Naive thymus-derived CD4-positive, alpha-beta T cell (primary cell): ENCODE measurements around the gene ERGIC1. TPM values are rescaled to one million over a fixed set of nuclear protein-coding genes. Genes with fewer than 3 reads are reported as not detected.

Source experiments
- ATAC-seq: fragments of 150-1000 bp; cut with Tn5 transposase; 2 replicates; pipeline ENCODE4 v1.10.0; 2021; ENCODE audit warnings: mild to moderate bottlenecking, moderate library complexity
- CTCF ChIA-PET: fragments of 350-600 bp; sonication (Branson Sonifier 250); formaldehyde crosslinking; loops from one replicate; lab custom pipeline; 2021; ENCODE audit warnings: antibody characterized with exemption; lab: Charles Lee
- POLR2A ChIA-PET: fragments of 350-600 bp; sonication (Branson Sonifier 250); formaldehyde crosslinking; loops from one replicate; lab custom pipeline; 2021; ENCODE audit warnings: antibody characterized with exemption, inconsistent platforms; lab: Charles Lee
- DNase-seq, 9 donors: peaks; one replicate each; pipeline versions ENCODE4 v3.0.0 to v3.0.0-alpha.2; 2020 to 2022; ENCODE audit warnings: mixed read lengths in 1 of 9
- H3K27ac ChIP-seq: one replicate; pipeline ENCODE4 v1.7.0; 2013; ENCODE audit warnings: mild to moderate bottlenecking, low read depth, low read length, moderate library complexity
- H3K27me3 ChIP-seq, 2 donors: one replicate each; pipeline ENCODE4 v1.7.0; 2013; ENCODE audit warnings: low read length in 2 of 2, mild to moderate bottlenecking in 2 of 2, moderate library complexity in 2 of 2; ENCODE audit not compliant: control insufficient read depth in 2 of 2, insufficient read depth in 2 of 2
- H3K36me3 ChIP-seq, 3 experiments: 1 replicate in 2 of 3; 2 replicates in 1 of 3; pipeline ENCODE4 v1.7.0; 2013; ENCODE audit warnings: low read length in 3 of 3, mild to moderate bottlenecking in 3 of 3, moderate library complexity in 1 of 3; ENCODE audit not compliant: insufficient read depth in 3 of 3, control insufficient read depth in 2 of 3
- H3K4me1 ChIP-seq, 2 donors: one replicate each; pipeline ENCODE4 v1.7.0; 2013; ENCODE audit warnings: low read length in 2 of 2, mild to moderate bottlenecking in 2 of 2, moderate library complexity in 1 of 2; ENCODE audit not compliant: control insufficient read depth in 2 of 2, insufficient read depth in 2 of 2
- H3K4me3 ChIP-seq: 2 replicates; pipeline ENCODE4 v1.7.0; 2013; ENCODE audit warnings: mild to moderate bottlenecking, low read length
- H3K9me3 ChIP-seq, 3 experiments: 1 replicate in 2 of 3; 2 replicates in 1 of 3; pipeline ENCODE4 v1.7.0; 2013; ENCODE audit warnings: low read length in 3 of 3; ENCODE audit not compliant: control insufficient read depth in 2 of 3
- H3K27ac Mint-ChIP-seq, 9 donors: one replicate each; pipeline ENCODE4 v1.8.0; 2020 to 2022; ENCODE audit warnings: mixed read lengths in 9 of 9, mild to moderate bottlenecking in 8 of 9, moderate library complexity in 5 of 9, inconsistent platforms in 2 of 9
- H3K27me3 Mint-ChIP-seq, 5 donors: one replicate each; pipeline ENCODE4 v1.8.0; 2021 to 2022; ENCODE audit warnings: mixed read lengths in 5 of 5, mild to moderate bottlenecking in 1 of 5
- H3K36me3 Mint-ChIP-seq, 5 donors: one replicate each; pipeline ENCODE4 v1.8.0; 2020 to 2022; ENCODE audit warnings: mixed read lengths in 5 of 5, mild to moderate bottlenecking in 3 of 5, inconsistent platforms in 1 of 5
- H3K4me1 Mint-ChIP-seq, 7 donors: one replicate each; pipeline ENCODE4 v1.8.0; 2020 to 2022; ENCODE audit warnings: mixed read lengths in 7 of 7, mild to moderate bottlenecking in 3 of 7, inconsistent platforms in 1 of 7
- H3K4me3 Mint-ChIP-seq, 10 donors: one replicate each; pipeline ENCODE4 v1.8.0; 2020 to 2022; ENCODE audit warnings: mild to moderate bottlenecking in 10 of 10, mixed read lengths in 10 of 10, moderate library complexity in 6 of 10, inconsistent platforms in 2 of 10
- H3K9me3 Mint-ChIP-seq, 11 donors: one replicate each; pipeline ENCODE4 v1.8.0; 2020 to 2022; ENCODE audit warnings: mixed read lengths in 11 of 11, mild to moderate bottlenecking in 4 of 11, inconsistent platforms in 1 of 11, moderate library complexity in 1 of 11
- intact Hi-C, 2 donors: fragments of 100-400 bp; cut with micrococcal nuclease; formaldehyde crosslinking; loops; one replicate each; pipeline ENCODE4 v1.15.1; 2023
- polyA plus RNA-seq, 2 donors: library from polyadenylated mRNA; unstranded; fragments of 300-500 nt; fragmentation: Illumina TruSeq; gene quantifications; one replicate each; pipeline ENCODE4 v1.2.3, GENCODE V29; 2021
- total RNA-seq, 6 experiments: library from RNA in 5 of 6; stranded (reverse) in 5 of 6; gene quantifications; 1 replicate in 5 of 6; 2 replicates in 1 of 6; pipeline ENCODE4 v1.2.3 and lab custom pipeline; 2021 to 2026

The ERGIC1 gene
- total and polyA plus RNA-seq, 7 experiments from 2014 or later: 18.3 to 71.3 (median 50.0) TPM

GRCh38 chr5:172899436-172899835, 65.4 kb downstream of the ERGIC1 start:
- Histone ChIP-seq H3K27ac (no peak overlapping the region), H3K36me3 (peaks cover 0 to 58% (median 0%) of the 10 kb centered on the region in 3 experiments), H3K4me1 (no peaks in the 10 kb centered on the region), H3K9me3 (no peaks in the 10 kb centered on the region), H3K27me3 (no peaks in the 10 kb centered on the region), H3K4me3 (no peak overlapping the region)
- ATAC-seq (no peak), DNase-seq (no peak)
- Mint-ChIP-seq H3K27ac (no peak overlapping the region), H3K36me3 (peaks cover 0 to 40% (median 7%) of the 10 kb centered on the region in 5 donors), H3K9me3 (no peaks in the 10 kb centered on the region), H3K4me1 (peaks cover 0 to 9% (median 4%) of the 10 kb centered on the region in 7 donors), H3K4me3 (no peak overlapping the region), H3K27me3 (no peaks in the 10 kb centered on the region)
- CTCF ChIA-PET: interaction anchor here (0.7 kb wide), 1 partner anchor 183 kb away, joined by 3 read pairs; no protein-coding TSS in a partner anchor
- POLR2A ChIA-PET: no interaction called here
- intact Hi-C loops: no loop called here

GRCh38 chr5:172901012-172901780, 67.1 kb downstream of the ERGIC1 start:
- Histone ChIP-seq H3K36me3 (peaks cover 0 to 67% (median 0%) of the 10 kb centered on the region in 3 experiments), H3K4me3 (no peak overlapping the region), H3K9me3 (no peaks in the 10 kb centered on the region), H3K27me3 (no peaks in the 10 kb centered on the region), H3K27ac (no peak overlapping the region), H3K4me1 (no peaks in the 10 kb centered on the region)
- Mint-ChIP-seq H3K27ac (no peak overlapping the region), H3K36me3 (peaks cover 0 to 50% (median 7%) of the 10 kb centered on the region in 5 donors), H3K27me3 (no peaks in the 10 kb centered on the region), H3K4me3 (no peak overlapping the region), H3K9me3 (no peaks in the 10 kb centered on the region), H3K4me1 (peaks cover 0 to 8% (median 4%) of the 10 kb centered on the region in 7 donors)
- peak; percentile 54 for ATAC-seq
- ChIA-PET POLR2A (interaction anchor here (0.7 kb wide), 1 partner anchor 67 kb away, joined by 3 read pairs; no protein-coding TSS in a partner anchor), CTCF (no interaction called here)
- intact Hi-C loops: no loop called here
- DNase-seq: no peak

GRCh38 chr5:172901788-172902496, 67.9 kb downstream of the ERGIC1 start:
- Mint-ChIP-seq H3K27me3 (no peaks in the 10 kb centered on the region), H3K27ac (no peak overlapping the region), H3K4me1 (peaks cover 0 to 6% (median 4%) of the 10 kb centered on the region in 7 donors), H3K4me3 (no peak overlapping the region), H3K9me3 (no peaks in the 10 kb centered on the region), H3K36me3 (peaks cover 0 to 48% (median 4%) of the 10 kb centered on the region in 5 donors)
- ATAC-seq (no peak), DNase-seq (no peak)
- H3K4me3 ChIP-seq: no peak overlapping the region
- H3K27me3 ChIP-seq: no peaks in the 10 kb centered on the region
- H3K36me3 ChIP-seq: peaks cover 0 to 64% (median 0%) of the 10 kb centered on the region in 3 experiments
- H3K27ac ChIP-seq: no peak overlapping the region
- ChIA-PET POLR2A (interaction anchor here (0.7 kb wide), 1 partner anchor 66 kb away, joined by 3 read pairs; no protein-coding TSS in a partner anchor), CTCF (no interaction called here)
- intact Hi-C loops: no loop called here
- no peaks in the 10 kb centered on the region for H3K4me1 ChIP-seq
- no peaks in the 10 kb centered on the region for H3K9me3 ChIP-seq

- DNase-seq: no peak
- CTCF ChIA-PET: no interaction called here
These were observed 68.7 kb downstream of the ERGIC1 start for GRCh38 chr5:172902497-172903472.

GRCh38 chr5:172903790-172904189, 69.7 kb downstream of the ERGIC1 start:
- H3K4me3 Mint-ChIP-seq: no peak overlapping the region
- Histone ChIP-seq H3K4me3 (no peak overlapping the region), H3K9me3 (no peaks in the 10 kb centered on the region), H3K27ac (no peak overlapping the region), H3K36me3 (peaks cover 0 to 47% (median 0%) of the 10 kb centered on the region in 3 experiments), H3K4me1 (no peaks in the 10 kb centered on the region), H3K27me3 (no peaks in the 10 kb centered on the region)
- peaks cover 0 to 4% (median 0%) of the 10 kb centered on the region in 7 donors for H3K4me1 Mint-ChIP-seq
- H3K27me3 Mint-ChIP-seq: no peaks in the 10 kb centered on the region
- no peaks in the 10 kb centered on the region for H3K9me3 Mint-ChIP-seq
- H3K27ac Mint-ChIP-seq: peak overlapping the region in 3 of 9 donors; percentile 9 to 37 (median 22)
- POLR2A ChIA-PET: no interaction called here
- CTCF ChIA-PET: no interaction called here
- H3K36me3 Mint-ChIP-seq: peaks cover 0 to 31% (median 3%) of the 10 kb centered on the region in 5 donors
- intact Hi-C loops: no loop called here
- no peak for ATAC-seq
- DNase-seq: no peak

More at GRCh38 chr5:172902497-172903472, 68.7 kb downstream of the ERGIC1 start:
- Histone ChIP-seq H3K27ac (no peak overlapping the region), H3K27me3 (no peaks in the 10 kb centered on the region), H3K9me3 (no peaks in the 10 kb centered on the region), H3K36me3 (peaks cover 0 to 57% (median 0%) of the 10 kb centered on the region in 3 experiments), H3K4me3 (no peak overlapping the region), H3K4me1 (no peaks in the 10 kb centered on the region)
- no peak for ATAC-seq
- H3K4me3 Mint-ChIP-seq: no peak overlapping the region
- no peaks in the 10 kb centered on the region for H3K27me3 Mint-ChIP-seq
- peaks cover 0 to 4% (median 0%) of the 10 kb centered on the region in 7 donors for H3K4me1 Mint-ChIP-seq
- H3K36me3 Mint-ChIP-seq: peaks cover 0 to 40% (median 3%) of the 10 kb centered on the region in 5 donors
- intact Hi-C loops: no loop called here
- no peak overlapping the region for H3K27ac Mint-ChIP-seq
- H3K9me3 Mint-ChIP-seq: no peaks in the 10 kb centered on the region
- POLR2A ChIA-PET: no interaction called here

- H3K27me3 ChIP-seq: no peaks in the 10 kb centered on the region
- no peak overlapping the region for H3K27ac ChIP-seq
- Mint-ChIP-seq H3K9me3 (no peaks in the 10 kb centered on the region), H3K36me3 (peaks cover 0 to 28% (median 3%) of the 10 kb centered on the region in 5 donors), H3K27me3 (no peaks in the 10 kb centered on the region), H3K4me3 (no peak overlapping the region), H3K4me1 (peaks cover 0 to 4% (median 0%) of the 10 kb centered on the region in 7 donors), H3K27ac (no peak overlapping the region)
- H3K4me1 ChIP-seq: no peaks in the 10 kb centered on the region
- H3K4me3 ChIP-seq: no peak overlapping the region
- ATAC-seq (no peak), DNase-seq (no peak)
- POLR2A ChIA-PET: no interaction called here
- intact Hi-C loops: no loop called here
- H3K9me3 ChIP-seq: no peaks in the 10 kb centered on the region
- H3K36me3 ChIP-seq: peaks cover 0 to 45% (median 0%) of the 10 kb centered on the region in 3 experiments
- CTCF ChIA-PET: no interaction called here
These were observed 70.2 kb downstream of the ERGIC1 start for GRCh38 chr5:172904312-172904642.
